SHP77 treated with DMSO at 0.1 percent for 48 hours (cell line): ENCODE measurements around the gene SPTB.

ENCODE experiments used
- DNase-seq: peaks from one replicate; lab custom pipeline; 2025; lab: John Stamatoyannopoulos, UW

The SPTB gene

GRCh38 chr14:64789696-64790095 is 90.0 kb downstream of the SPTB start:
- DNase-seq: no peak

GRCh38 chr14:64788706-64789105 is 91.0 kb downstream of the SPTB start:
- no peak for DNase-seq

GRCh38 chr14:64787619-64788018 is 92.1 kb downstream of the SPTB start:
- DNase-seq: no peak

GRCh38 chr14:64786296-64787149 is 93.2 kb downstream of the SPTB start:
- DNase-seq: no peak

- no peak for DNase-seq
Measured at GRCh38 chr14:64784006-64784405, 95.7 kb downstream of the SPTB start.

GRCh38 chr14:64782196-64782595 is 97.5 kb downstream of the SPTB start:
- no peak for DNase-seq

- DNase-seq: no peak
Measured at GRCh38 chr14:64779472-64779871, 100.2 kb downstream of the SPTB start.

DNA sequence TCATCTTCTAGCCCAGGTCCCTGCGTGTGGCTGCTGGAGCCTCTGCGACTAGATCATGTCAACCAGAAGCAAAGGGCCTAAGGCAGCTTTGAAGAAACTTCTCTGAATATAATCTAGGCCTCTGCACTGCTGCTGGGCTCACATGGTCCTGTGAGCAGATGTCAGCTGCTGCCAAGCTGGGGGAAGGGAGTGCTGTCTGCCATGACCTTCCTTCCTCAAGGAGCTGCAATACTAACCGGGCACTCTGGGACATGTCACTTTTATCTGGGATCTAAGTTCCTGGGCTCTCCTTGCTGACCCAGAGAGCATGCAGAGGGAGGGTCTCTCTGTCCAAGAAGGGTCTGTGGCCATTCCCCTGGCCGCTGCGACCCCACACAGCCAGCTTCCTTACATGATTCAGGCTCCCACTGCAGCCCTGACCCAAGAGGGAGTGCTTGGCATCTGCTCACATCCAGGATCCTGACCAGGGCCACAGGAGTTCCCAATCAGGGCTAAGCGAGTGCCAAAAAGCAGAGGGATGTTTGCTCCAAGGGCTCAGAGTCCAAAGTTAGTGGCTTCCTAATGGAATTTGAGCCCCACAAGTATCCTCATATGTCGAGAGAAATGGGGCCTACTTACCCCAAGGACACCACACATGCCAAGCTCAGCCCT is 101.5 kb downstream of the SPTB start:
- DNase-seq: no peak

DNA sequence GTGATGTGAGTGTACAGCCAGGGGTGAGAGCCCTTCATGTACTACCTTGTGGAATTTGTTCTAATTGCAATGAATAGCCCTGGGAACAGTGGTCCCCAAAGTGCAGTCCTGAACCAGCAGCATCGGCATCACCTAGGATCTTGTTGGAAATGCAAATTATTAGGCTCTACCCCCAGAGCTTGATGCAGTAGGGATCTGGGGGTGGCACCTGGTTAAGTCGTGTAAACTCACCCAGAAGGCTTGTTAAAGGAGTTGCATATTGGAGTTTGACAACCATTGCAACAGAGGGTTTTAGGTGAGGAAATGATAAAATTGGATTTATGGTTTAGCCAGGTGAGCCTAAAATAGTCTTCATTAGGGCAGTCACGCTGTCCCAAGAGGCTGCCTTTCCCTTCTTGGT is 102.2 kb downstream of the SPTB start:
- DNase-seq: no peak

- DNase-seq: no peak
Measured at GRCh38 chr14:64775081-64775777, 104.5 kb downstream of the SPTB start.

GRCh38 chr14:64774272-64774671 is 105.4 kb downstream of the SPTB start:
- no peak for DNase-seq

GRCh38 chr14:64773577-64773976 is 106.1 kb downstream of the SPTB start:
- no peak for DNase-seq

GRCh38 chr14:64773046-64773445 is 106.7 kb downstream of the SPTB start:
- no peak for DNase-seq

GRCh38 chr14:64772397-64772950 is 107.2 kb downstream of the SPTB start:
- no peak for DNase-seq

DNA sequence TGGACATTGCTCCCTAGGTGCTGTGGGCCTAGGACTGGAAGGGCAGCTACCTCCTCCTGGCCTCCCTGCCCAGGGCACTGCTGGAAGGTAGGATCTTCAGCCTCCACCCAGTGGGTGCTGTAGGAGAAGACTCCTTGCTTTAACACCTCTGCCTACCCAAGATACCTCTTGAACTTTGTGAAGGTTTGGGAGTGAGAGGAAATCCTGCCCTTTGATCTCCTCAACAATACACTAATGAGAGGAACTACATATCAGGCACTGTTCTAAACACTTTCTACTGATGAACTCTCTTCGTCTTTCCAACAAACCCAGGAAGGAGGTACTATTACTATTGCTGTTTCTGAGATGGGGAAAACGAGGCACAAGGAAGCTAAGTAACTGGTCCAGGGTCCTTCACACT is 108.5 kb downstream of the SPTB start:
- DNase-seq: no peak

DNA sequence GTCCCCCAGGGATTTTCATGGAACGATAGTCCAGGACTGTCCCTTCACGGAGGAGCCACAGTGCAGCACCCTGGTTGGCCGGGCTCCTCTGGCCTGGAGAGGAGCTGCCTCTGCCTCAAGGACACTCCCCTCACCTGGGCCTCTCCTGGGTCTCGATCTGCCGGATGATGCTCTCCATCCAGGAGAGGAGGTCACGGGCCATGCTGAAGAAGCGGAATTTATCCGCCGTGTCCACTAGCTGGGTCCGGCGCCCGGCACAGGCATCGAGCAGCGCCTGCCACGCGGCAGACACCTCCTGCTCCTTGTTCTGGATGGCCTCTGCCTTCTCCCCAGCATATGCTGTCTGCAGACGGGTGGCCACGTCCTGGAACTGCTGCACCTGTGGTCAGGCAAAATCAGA is 109.0 kb downstream of the SPTB start:
- DNase-seq: no peak

- DNase-seq: no peak
Measured at GRCh38 chr14:64769096-64770020, 110.3 kb downstream of the SPTB start.

DNA sequence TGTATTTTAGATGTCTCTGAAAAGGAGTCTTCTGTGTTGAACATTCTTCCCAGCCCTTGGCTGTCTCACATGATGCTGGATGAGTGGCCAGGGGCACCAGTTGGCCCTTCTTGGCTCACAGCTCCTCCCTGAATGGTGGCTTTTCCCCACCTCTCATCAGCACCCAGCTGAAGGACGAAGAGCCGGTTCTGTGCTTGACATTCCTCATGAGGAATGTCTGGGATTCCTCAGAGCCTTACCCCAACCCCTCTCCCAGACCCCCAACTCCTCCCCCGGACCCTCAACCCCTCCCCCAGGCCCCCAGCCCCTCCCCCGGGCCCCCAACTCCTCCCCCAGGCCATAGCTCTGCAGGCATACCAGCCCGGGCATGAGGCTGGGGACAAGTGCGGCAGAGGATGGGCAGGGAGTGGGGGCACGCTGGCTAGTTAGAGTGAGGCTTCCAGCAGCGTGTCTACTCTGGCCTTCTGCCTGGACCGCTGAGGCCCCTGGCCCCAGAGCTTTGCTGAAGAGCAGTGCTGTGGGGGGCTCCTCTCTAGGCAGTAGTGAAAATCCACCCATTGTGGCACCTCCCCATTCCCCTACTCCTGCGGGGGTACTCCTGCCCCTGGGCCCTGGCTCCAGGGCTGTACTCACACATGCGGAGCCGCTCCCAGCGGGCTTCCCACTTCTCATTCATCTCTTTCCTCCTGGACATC is 111.2 kb downstream of the SPTB start:
- no peak for DNase-seq

DNA sequence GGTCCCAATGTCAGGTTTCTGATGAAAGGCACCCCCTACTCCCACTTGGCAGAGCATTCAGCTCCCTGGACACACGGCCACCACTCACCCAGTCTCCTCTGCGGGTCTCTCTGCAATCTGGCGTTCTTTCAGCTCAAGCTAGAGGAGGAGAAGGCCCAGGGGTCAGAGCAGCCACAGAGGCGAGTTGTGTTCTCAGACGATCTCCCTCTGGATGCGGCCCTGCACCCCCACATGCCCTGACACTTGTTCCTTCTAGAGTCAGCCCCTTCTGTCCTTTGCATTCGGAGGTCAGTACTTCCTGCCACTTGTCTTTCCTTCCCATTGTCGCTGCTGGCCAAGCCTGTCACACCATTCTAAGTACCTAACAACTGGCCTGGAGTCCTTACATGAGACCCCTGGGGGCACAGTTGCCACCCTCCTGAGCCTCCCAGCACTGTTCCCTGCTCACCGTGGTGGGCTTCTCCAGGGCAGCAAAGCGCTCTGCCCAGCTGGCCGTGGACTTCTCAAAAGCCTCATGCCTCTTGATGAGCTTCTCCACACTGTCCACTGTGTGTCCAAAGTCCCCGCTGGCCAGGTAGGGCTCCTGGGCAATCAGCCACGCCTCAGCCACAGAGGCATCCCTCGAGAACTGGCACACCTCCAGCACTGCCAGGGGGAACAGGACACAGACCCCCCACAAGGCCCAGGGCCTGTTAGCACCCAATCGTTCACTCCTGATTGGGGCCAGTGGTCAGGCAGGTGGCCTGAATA is 112.3 kb downstream of the SPTB start:
- no peak for DNase-seq
